OCI-M2 (cell line): Measurements from ENCODE around the gene GREB1L.
"Not testable (repeated sequence)": the region's sequence is repeated elsewhere in the genome, so short reads cannot be mapped to it uniquely, and the experiment has no call there.

Experiments used
- DNase-seq: peaks from one replicate; lab custom pipeline; 2025; ENCODE audit not compliant: unreplicated experiment; lab: John Stamatoyannopoulos, UW

GREB1L gene

GRCh38 chr18:21242141-21242779, at the start of gene GREB1L:
Gene GREB1L, plus strand, starts transcription at chr18:21242232. Its CDS starts 141,287 bp downstream, at chr18:21383519.
- no peak for DNase-seq

GRCh38 chr18:21192308-21192624, 49.8 kb upstream of the GREB1L start:
- no peak for DNase-seq

GRCh38 chr18:21194871-21195771, 46.9 kb upstream of the GREB1L start:
- no peak for DNase-seq

GRCh38 chr18:21196426-21196825, 45.6 kb upstream of the GREB1L start:
- DNase-seq: no peak

GRCh38 chr18:21203126-21203525, 38.9 kb upstream of the GREB1L start:
- no peak for DNase-seq

GRCh38 chr18:21203542-21204241, 38.3 kb upstream of the GREB1L start:
- DNase-seq: no peak

- no peak for DNase-seq
Observed at GRCh38 chr18:21205695-21206094, 36.3 kb upstream of the GREB1L start.

- DNase-seq: no peak
Observed at GRCh38 chr18:21210278-21210677, 31.8 kb upstream of the GREB1L start.

- DNase-seq: no peak
Observed at GRCh38 chr18:21210784-21211183, 31.2 kb upstream of the GREB1L start.

GRCh38 chr18:21214409-21214808, 27.6 kb upstream of the GREB1L start:
- not testable (repeated sequence) for DNase-seq

GRCh38 chr18:21215490-21215889, 26.5 kb upstream of the GREB1L start:
- no peak for DNase-seq

- no peak for DNase-seq
Observed at GRCh38 chr18:21218862-21219261, 23.2 kb upstream of the GREB1L start.

- no peak for DNase-seq
Observed at GRCh38 chr18:21230436-21230835, 11.6 kb upstream of the GREB1L start.

GRCh38 chr18:21241301-21242048, 557 bp upstream of the GREB1L start:
- DNase-seq: no peak

- DNase-seq: no peak
Observed at GRCh38 chr18:21242780-21243401, 859 bp downstream of the GREB1L start.

GRCh38 chr18:21254576-21254975, 12.5 kb downstream of the GREB1L start:
- DNase-seq: no peak

GRCh38 chr18:21255211-21255610, 13.2 kb downstream of the GREB1L start:
- DNase-seq: no peak

GRCh38 chr18:21257386-21257785, 15.4 kb downstream of the GREB1L start:
- no peak for DNase-seq

GRCh38 chr18:21260621-21261020, 18.6 kb downstream of the GREB1L start:
- no peak for DNase-seq

- DNase-seq: no peak
Observed at GRCh38 chr18:21261352-21261751, 19.3 kb downstream of the GREB1L start.

GRCh38 chr18:21262244-21262643, 20.2 kb downstream of the GREB1L start:
- no peak for DNase-seq
